ENCODE measurements around the gene ALCAM.

Gene ALCAM

DNA sequence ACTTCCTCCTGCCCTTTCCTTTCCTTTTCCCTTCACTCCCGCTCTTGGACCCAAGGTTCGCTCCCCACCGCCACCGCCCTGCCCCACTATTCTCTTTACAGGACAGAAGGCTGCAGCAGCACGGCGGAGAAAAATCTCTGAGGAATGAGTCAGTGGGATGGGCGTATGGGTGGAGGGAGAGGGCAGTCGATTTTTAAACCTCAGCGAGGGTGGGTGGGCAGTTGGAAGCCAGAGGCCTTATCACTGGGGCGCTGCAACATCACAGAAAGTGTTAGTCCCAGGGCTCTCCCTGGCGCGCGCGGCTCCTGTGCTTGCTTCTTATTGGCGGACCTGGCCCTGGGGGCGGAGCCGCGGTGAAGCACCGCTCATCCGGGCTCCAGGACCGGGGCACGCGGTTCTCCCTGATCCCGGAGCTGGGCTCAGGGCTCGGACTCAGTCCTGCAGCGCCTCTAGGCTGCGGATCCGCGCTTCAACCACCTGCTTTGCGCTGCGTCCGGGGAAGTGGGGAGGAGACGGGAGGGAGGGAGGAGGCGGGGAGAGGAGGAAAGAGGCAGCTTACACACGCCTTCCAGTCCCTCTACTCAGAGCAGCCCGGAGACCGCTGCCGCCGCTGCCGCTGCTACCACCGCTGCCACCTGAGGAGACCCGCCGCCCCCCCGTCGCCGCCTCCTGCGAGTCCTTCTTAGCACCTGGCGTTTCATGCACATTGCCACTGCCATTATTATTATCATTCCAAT, at the start of gene ALCAM:
Gene ALCAM, plus strand, starts transcription at position 584 of the 737 bp plus-strand sequence.
- no peak for DNase-seq

DNA sequence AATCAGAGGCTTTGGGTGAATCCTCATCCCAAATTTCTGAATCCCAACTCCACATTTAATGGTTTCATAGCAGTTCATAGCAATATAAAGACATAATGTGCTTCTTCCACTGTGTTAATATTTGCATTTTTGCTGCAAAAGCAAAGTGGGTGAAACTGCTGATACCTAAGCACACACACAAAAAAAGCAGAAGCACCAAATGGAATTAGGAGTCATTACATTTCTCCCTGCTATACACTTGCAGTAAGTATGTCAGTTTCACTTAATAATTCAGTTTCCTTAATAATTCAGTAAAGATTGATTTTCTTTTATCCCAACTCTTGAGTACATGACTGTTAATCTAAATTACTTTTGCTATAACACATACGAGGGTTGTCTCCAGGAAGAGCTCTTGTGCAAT, 48.9 kb upstream of the ALCAM start:
- DNase-seq: no peak

GRCh38 chr3:105322570-105323273, 44.0 kb upstream of the ALCAM start:
- DNase-seq: no peak

GRCh38 chr3:105323274-105323599, 43.5 kb upstream of the ALCAM start:
- DNase-seq: no peak

DNA sequence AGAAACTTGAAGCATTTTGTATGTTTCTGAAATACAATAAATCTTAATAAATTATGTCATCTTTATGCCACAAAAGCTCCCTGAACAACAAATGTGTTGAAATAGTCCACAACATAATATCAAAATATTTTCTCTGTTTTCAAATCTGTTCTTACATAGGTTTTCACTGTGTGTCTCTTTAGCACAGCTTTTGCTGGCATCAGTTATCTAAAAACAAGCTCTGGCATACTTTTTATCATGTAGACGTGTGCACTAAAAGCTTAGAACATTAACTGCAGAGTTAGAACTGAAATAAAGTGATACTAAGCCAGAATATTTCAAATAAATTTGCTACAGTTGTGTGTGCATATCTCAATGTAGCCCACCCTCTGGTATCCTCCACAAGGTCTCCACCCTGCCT, 41.8 kb upstream of the ALCAM start:
- no peak for DNase-seq

DNA sequence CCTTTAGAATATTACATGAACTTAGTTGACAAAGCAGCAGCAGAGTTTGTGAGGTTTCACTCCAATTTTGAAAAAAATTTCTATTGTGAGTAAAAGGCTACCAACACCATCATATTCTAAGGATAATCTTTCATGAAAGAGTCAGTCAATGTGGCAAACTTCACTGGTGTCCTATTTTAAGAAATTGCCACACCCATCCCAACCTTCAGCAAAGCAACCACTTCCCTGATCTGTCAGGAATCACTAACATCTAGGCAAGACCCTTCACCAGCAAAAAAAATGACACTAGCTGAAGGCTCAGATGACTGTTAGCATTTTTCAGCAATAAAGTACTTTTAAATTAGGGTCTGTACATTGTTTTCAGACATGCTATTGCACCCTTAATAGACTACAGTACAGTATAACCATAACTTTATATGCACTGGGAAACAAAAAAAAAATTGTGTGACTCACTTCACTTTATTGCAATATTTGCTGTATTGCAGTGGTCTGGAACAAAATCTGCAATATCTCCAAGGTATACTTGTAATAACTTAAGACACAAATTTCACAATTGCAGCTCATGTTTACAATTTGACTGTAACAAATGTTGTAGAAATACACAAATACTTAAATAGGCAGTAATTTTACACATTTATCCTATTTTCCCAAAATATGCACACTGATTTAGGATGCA, 38.9 kb upstream of the ALCAM start:
- no peak for DNase-seq

GRCh38 chr3:105328338-105328730, 38.4 kb upstream of the ALCAM start:
- no peak for DNase-seq

DNA sequence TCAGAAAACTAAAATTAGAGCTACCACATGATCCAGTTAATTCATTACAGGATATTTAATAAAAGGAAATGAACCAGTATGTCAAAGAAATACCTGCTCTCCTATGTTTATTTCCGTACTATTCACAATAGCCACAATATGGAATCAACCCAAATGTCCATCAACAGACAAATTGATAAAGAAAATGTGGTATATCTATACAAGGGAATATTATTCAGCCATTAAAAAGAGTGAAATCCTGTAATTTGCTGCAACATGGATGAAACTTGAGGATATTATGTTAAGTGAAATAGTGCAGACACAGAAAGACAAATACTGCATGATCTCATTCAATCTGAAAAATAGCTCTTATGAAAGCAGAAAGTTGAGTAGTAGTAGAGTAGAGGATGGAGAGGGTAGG, 33.7 kb upstream of the ALCAM start:
- DNase-seq: no peak

DNA sequence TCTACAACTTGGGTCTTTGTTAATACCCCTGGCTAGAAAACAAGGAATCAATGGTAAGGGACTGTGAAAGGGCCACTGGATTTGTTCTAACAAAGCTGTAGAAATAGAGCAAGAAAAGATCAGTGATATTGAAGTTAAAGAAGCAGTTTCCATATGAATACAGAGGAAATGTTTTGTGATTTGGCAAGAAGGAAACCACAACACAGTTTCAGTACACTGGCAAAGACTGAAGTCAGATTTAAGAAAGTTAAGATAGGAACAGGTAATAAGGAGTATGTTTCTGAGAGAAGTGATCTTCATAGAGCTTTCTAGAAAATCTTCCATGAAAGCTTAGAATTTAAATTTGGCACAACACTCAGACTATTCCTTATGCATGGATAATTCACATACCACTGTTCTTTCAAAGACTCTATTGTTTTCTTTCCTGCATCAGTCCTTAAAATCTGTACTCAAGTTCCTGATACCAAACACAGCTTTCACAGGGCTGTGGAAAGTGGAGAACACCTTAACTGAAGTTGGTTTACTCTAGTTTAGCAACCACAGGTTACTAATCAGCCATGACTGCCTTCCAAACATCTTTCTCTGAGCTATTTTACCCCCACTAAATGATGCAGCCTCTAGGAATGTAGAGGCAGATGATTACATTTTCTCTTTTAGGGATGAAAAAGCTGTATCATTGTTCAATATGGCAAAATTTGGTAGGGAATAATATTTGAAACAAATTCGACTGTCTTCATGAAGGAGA, 32.4 kb upstream of the ALCAM start:
- DNase-seq: no peak

GRCh38 chr3:105339946-105340345, 26.8 kb upstream of the ALCAM start:
- DNase-seq: no peak

GRCh38 chr3:105343991-105344390, 22.7 kb upstream of the ALCAM start:
- no peak for DNase-seq

DNA sequence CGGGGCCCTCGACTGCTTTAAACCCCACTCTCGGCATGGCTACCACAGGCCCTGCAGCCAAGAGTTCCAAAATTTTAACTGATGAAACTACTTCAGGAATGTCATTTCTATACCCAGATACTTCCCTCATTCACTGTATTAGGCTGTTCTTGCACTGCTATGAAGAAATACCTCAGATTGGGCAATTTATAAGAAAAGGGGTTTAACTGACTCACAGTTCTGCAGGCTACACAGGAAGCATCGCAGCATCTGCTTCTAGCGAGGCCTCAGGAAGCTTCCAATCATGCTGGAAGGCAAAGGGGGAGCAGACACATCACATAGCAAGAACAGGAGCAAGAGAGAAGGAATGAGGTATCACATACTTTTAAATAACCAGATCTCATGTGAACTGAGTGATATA, 21.6 kb upstream of the ALCAM start:
- no peak for DNase-seq

GRCh38 chr3:105347625-105348302, 18.9 kb upstream of the ALCAM start:
- no peak for DNase-seq

DNA sequence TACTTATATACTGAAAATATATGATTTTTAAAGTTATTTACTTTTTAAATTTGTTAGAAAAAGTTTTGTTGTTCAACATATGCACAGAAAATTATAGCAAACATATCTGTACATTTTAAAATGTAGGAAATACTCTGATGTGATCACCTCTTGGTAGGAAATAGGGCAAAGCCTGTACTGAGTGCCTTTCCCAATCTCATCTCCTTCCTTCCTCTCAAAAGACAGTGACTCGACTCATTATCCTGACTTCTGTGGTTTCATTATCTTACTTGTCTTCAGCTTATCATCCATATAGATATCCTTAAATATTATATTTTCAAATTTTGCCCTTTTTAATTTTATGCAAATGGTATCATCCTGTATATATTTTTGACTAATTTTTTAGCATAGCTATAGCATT, 18.4 kb upstream of the ALCAM start:
- DNase-seq: no peak

- DNase-seq: no peak
Measured at GRCh38 chr3:105349684-105350387, 16.9 kb upstream of the ALCAM start.

DNA sequence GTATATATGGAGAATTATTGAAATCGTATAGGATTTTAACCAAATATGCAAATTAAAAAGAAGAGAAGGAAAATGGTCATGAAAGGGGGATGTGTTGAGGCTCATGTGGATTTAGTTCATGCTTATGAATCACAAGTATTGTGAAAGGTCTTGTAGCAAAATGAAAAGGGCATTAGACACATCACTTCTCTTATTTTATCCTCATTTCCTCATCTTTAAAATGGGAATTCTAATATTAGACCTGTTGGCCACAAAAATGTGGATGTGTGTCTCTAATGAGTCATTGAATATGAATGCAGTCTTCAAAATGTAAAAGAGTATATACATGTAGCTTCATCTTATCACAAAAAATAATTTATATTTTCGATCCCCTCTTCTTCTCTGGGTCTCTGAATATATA, 14.9 kb upstream of the ALCAM start:
- DNase-seq: no peak

GRCh38 chr3:105352976-105353375, 13.7 kb upstream of the ALCAM start:
- no peak for DNase-seq

GRCh38 chr3:105353485-105354161, 13.1 kb upstream of the ALCAM start:
- no peak for DNase-seq

- DNase-seq: no peak
Measured at GRCh38 chr3:105354429-105354828, 12.3 kb upstream of the ALCAM start.

DNA sequence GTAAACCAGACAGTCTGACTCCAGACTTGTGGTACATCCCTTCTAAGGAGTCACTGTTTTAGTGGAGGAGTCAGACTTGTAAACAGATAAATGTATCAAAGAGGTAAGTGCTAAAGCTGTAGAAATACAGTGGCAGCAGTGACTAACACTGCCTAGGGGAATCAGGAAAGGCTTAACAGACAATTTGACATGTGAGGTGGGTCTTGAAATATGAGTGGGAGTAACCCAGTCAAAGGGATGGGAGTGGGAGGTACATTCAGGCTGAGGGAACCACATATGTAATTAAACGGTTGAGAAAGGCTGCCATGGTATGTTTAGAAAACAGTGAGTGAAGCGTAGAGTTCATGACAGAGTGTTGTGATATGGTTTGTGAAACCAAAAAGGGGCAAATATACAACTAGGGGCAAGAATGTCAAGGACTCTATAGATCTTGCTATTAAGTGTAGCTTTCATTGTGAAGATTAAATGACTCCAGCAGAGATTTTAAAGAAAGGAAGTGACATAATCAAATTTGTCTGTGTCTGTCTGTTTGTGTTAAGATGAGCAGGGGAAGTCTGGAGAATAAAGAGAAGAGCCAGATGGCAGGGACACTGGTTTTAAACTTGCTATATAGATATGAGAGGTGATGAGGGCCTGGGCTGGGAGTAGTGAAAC, 11.2 kb upstream of the ALCAM start:
- no peak for DNase-seq

DNA sequence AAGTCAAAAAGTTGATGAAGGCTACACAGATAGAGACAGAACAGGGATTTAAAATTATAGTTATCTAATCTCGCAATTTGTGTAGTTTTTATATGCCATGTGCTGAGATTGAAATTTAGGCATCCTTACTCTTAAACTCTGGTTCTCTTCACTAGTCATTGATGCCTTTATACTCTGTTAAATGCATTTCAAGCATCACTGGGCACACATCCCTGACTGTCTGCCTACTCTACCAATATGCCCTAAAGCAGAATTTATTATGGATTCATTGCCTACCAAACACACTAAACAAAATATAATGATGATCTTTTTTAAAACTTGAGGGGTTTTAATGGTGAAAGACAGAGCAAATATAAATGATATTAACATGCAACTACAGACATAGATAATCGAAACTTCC, 10.3 kb upstream of the ALCAM start:
- DNase-seq: no peak

Measured in cortex of kidney (tissue), 1 donor.